SIG-M5 treated with dmso at 0.1 percent for 504 hours (cell line): ENCODE results near the gene PEX14.

Source experiments
- DNase-seq: peaks from one replicate; lab custom pipeline; 2025; ENCODE audit not compliant: unreplicated experiment; lab: John Stamatoyannopoulos, UW

Gene PEX14

DNA sequence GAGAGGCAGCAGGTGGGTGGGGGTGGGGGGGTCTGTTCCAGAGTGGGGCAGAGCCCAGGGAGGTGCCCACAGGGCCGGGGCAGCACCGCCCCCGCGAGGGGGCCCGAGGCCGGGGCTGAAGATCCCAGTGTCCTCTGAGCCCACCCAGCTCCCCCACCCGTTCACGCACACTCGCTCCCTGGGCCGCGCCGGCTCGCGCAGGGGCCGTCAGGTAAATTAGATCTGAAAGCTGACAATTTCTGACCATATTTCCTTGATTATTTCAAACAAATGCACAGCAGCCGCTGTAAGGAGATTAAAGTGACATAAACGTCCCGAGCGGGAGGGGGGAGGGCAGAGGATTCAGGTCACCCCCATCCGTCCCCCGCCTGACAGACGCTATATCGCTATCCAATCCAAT is 203.7 kb downstream of the PEX14 start:
- DNase-seq = no peak

DNA sequence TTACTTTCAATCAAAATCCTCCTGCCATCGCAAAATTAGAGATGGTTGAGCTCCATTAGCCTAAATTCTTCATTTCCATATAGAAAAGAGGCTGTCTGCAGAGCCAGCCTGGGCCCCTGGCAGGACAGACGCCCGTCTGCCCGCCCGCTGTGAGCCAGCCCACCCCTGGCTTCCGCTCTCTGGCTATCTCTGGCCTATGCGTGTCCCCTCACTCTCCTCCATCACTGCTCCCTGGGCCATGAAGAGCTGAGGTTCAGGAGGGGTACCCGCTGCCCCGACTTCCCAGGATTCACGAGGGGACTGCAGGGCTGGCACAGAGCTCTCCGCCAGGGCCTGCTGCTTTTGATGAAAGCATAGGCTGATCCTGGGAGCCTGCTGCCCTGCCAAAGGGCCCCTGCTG is 204.1 kb downstream of the PEX14 start:
- DNase-seq = no peak

DNA sequence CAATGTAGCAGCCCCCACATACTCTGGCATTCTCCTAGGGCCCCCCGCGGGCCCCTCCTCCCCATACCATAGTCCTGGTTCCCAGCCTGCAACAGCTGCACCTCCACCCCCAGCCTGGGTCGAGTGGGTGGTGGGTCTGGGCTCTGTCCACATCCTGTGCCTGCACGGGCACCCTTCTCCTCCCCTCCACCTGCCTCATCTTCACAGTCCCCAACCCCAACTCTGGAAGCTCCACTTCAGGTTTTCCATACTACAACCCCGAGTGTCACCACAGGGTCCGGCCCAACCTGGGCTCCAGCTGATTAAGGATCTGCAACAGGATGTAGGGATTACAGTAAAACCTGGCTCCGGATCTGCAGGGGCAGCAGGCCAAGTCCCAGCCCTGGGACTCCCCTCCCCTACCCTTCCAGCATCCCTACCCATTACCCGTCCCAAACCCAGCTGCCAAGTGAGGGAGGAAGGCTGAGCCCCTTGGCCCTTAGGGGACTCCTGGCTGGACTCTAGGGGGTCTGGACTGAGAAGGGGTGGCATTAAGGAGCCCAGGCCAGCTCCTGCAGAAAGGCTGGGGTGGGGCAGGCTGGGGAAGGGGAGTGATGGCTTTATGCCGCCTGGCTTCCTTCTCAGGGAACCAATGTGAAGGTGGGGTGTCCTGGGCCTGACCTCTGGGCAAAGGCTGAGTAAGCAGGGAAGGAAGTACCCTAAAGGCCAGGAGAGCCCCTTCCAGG is 204.9 kb downstream of the PEX14 start:
- no peak for DNase-seq
